ENCODE measurements around the gene NNT.

Gene NNT

GRCh38 chr5:43613370-43613769 lies 10.4 kb downstream of the NNT start:
- TF ChIP-seq TAF1 (IDR thresholded peaks at IDR 0.05; ENCODE audit: borderline replicate concordance, insufficient read depth, low read length) (no peak), SIN3A (IDR thresholded peaks at IDR 0.05; ENCODE audit: borderline replicate concordance, insufficient read depth, low read length) (no peak), POLR2AphosphoS5 (IDR thresholded peaks at IDR 0.05; ENCODE audit: low read depth, low read length) (no peak), REST (IDR thresholded peaks at IDR 0.05; ENCODE audit: insufficient read depth in 1 of 2, low read depth in 2 of 2, low read length in 2 of 2) (no peak), FOXP2 (optimal IDR thresholded peaks at IDR 0.05; ENCODE audit: borderline replicate concordance, extremely low read depth, extremely low read length, insufficient read depth) (no peak)

GRCh38 chr5:43615445-43616184 lies 12.6 kb downstream of the NNT start:
- TF ChIP-seq FOXP2 (optimal IDR thresholded peaks at IDR 0.05; ENCODE audit: borderline replicate concordance, extremely low read depth, extremely low read length, insufficient read depth) = no peak
- no peak for TF ChIP-seq REST (IDR thresholded peaks at IDR 0.05; ENCODE audit: insufficient read depth in 1 of 2, low read depth in 2 of 2, low read length in 2 of 2)
- no peak for TF ChIP-seq TAF1 (IDR thresholded peaks at IDR 0.05; ENCODE audit: borderline replicate concordance, insufficient read depth, low read length)
- TF ChIP-seq POLR2AphosphoS5 (IDR thresholded peaks at IDR 0.05; ENCODE audit: low read depth, low read length) = no peak
- TF ChIP-seq SIN3A (IDR thresholded peaks at IDR 0.05; ENCODE audit: borderline replicate concordance, insufficient read depth, low read length) = no peak

- TF ChIP-seq TAF1 (IDR thresholded peaks at IDR 0.05; ENCODE audit: borderline replicate concordance, insufficient read depth, low read length) (no peak), SIN3A (IDR thresholded peaks at IDR 0.05; ENCODE audit: borderline replicate concordance, insufficient read depth, low read length) (no peak), FOXP2 (optimal IDR thresholded peaks at IDR 0.05; ENCODE audit: borderline replicate concordance, extremely low read depth, extremely low read length, insufficient read depth) (no peak), POLR2AphosphoS5 (IDR thresholded peaks at IDR 0.05; ENCODE audit: low read depth, low read length) (no peak), REST (IDR thresholded peaks at IDR 0.05; ENCODE audit: insufficient read depth in 1 of 2, low read depth in 2 of 2, low read length in 2 of 2) (no peak)
These were observed 13.6 kb downstream of the NNT start for GRCh38 chr5:43616535-43616934.

GRCh38 chr5:43619380-43619779 lies 16.4 kb downstream of the NNT start:
- TF ChIP-seq REST (IDR thresholded peaks at IDR 0.05; ENCODE audit: insufficient read depth in 1 of 2, low read depth in 2 of 2, low read length in 2 of 2) = no peak
- no peak for TF ChIP-seq TAF1 (IDR thresholded peaks at IDR 0.05; ENCODE audit: borderline replicate concordance, insufficient read depth, low read length)
- TF ChIP-seq POLR2AphosphoS5 (IDR thresholded peaks at IDR 0.05; ENCODE audit: low read depth, low read length) = no peak
- TF ChIP-seq FOXP2 (optimal IDR thresholded peaks at IDR 0.05; ENCODE audit: borderline replicate concordance, extremely low read depth, extremely low read length, insufficient read depth) = no peak
- no peak for TF ChIP-seq SIN3A (IDR thresholded peaks at IDR 0.05; ENCODE audit: borderline replicate concordance, insufficient read depth, low read length)

Measured in PFSK-1 (cell line).